HCT116 (cell line): ENCODE results near the gene TAB3. TPM values are rescaled to one million over a fixed set of nuclear protein-coding genes. Genes with fewer than 3 reads are reported as not detected.

Experiments used
- ATAC-seq: fragments of 200-7000 bp; cut with Tn5 transposase; 2 replicates; pipeline ENCODE4 v1.9.1; 2020; ENCODE audit warnings: mild to moderate bottlenecking, moderate library complexity
- BruUV-seq: library from RNA; stranded (reverse); fragments of 400-500 nt; replicated peaks from 2 replicates; lab custom pipeline; 2021; lab: Mats Ljungman, UMichigan
- CTCF ChIA-PET: fragments of 300-600 bp; sonication (Branson Sonifier 250); formaldehyde crosslinking; loops from one replicate; lab custom pipeline; 2021; ENCODE audit warnings: antibody characterized with exemption; lab: Charles Lee
- POLR2A ChIA-PET: fragments of 300-600, 350-600 bp; sonication (Branson Sonifier 250); formaldehyde crosslinking; loops from one replicate; lab custom pipeline; 2021; ENCODE audit warnings: antibody characterized with exemption; lab: Charles Lee
- RAD21 ChIA-PET, 2 experiments: fragments of 300-600 bp; sonication (Branson Sonifier 250); formaldehyde crosslinking; loops; one replicate each; lab custom pipeline; 2023; ENCODE audit warnings: low total read pairs in 2 of 2; ENCODE audit not compliant: uncharacterized antibody in 2 of 2, unreplicated experiment in 2 of 2, low non-redundant PET in 1 of 2; lab: Charles Lee
- DNase-seq: peaks from one replicate; pipeline ENCODE4 v3.0.0-alpha.2; 2010; ENCODE audit warnings: low read depth, low spot score
- H2AFZ ChIP-seq: fragments of 200-600 bp; shearing (Covaris generic), sonication (generic); 2 replicates; pipeline ENCODE4 v1.6.1; 2017; ENCODE audit warnings: low read depth, mixed run types, mixed read lengths, antibody characterized with exemption, low read length; ENCODE audit not compliant: poor library complexity, severe bottlenecking
- H3K27ac ChIP-seq: 2 replicates; pipeline ENCODE4 v1.5.1; 2012; ENCODE audit warnings: low read depth, low read length
- H3K27me3 ChIP-seq: fragments of 200-600 bp; sonication (generic); 2 replicates; pipeline ENCODE4 v1.6.1; 2016; ENCODE audit warnings: mixed run types, low read length, mixed read lengths; ENCODE audit not compliant: insufficient read depth
- H3K36me3 ChIP-seq, 2 experiments: fragments of 200-500 bp in 1 of 2; fragments of 200-600 bp in 1 of 2; sonication (Bioruptor generic) in 1 of 2; sonication (generic) in 1 of 2; 2 replicates each; pipeline versions ENCODE4 v1.5.1 to v1.6.1; 2014 to 2016; ENCODE audit warnings: low read length in 2 of 2, inconsistent platforms in 1 of 2, mixed read lengths in 1 of 2, mixed run types in 1 of 2; ENCODE audit not compliant: insufficient read depth in 2 of 2, control insufficient read depth in 1 of 2
- H3K4me1 ChIP-seq, 2 experiments: fragments of 200-600 bp in 1 of 2; sonication (generic) in 1 of 2; 2 replicates each; pipeline versions ENCODE4 v1.5.1 to v1.6.1; 2012 to 2017; ENCODE audit warnings: low read length in 2 of 2, inconsistent platforms in 1 of 2, mild to moderate bottlenecking in 1 of 2, mixed read lengths in 1 of 2, mixed run types in 1 of 2, moderate library complexity in 1 of 2; ENCODE audit not compliant: insufficient read depth in 2 of 2, control insufficient read depth in 1 of 2
- H3K4me2 ChIP-seq: fragments of 200-600 bp; sonication (generic); 2 replicates; pipeline ENCODE4 v1.6.1; 2017; ENCODE audit warnings: mixed run types, low read length, mixed read lengths
- H3K4me3 ChIP-seq, 2 experiments: fragments of 200-600 bp in 1 of 2; sonication (generic) in 1 of 2; replicated peaks in 1 of 2; 2 replicates each; pipeline ENCODE4 v1.5.1; 2011 to 2016; ENCODE audit warnings: low read length in 2 of 2, control low read depth in 1 of 2, low read depth in 1 of 2, mild to moderate bottlenecking in 1 of 2, mixed read lengths in 1 of 2, mixed run types in 1 of 2
- H3K79me2 ChIP-seq: fragments of 200-600 bp; sonication (generic); 2 replicates; pipeline ENCODE4 v1.6.1; 2017; ENCODE audit warnings: mild to moderate bottlenecking, mixed run types, low read length, moderate library complexity, mixed read lengths; ENCODE audit not compliant: insufficient read depth
- H3K9ac ChIP-seq: fragments of 200-600 bp; sonication (generic); 2 replicates; pipeline ENCODE4 v1.6.1; 2016; ENCODE audit warnings: low read length, mixed read lengths
- H3K9me2 ChIP-seq: fragments of 200-600 bp; sonication (generic), shearing (Covaris generic); 2 replicates; pipeline ENCODE4 v1.6.1; 2017; ENCODE audit warnings: mixed run types, mild to moderate bottlenecking, moderate library complexity; ENCODE audit not compliant: insufficient read depth
- H3K9me3 ChIP-seq, 2 experiments: fragments of 200-500 bp in 1 of 2; fragments of 200-600 bp in 1 of 2; sonication (Bioruptor generic) in 1 of 2; sonication (generic) in 1 of 2; 2 replicates each; pipeline ENCODE4 v1.6.1; 2014 to 2017; ENCODE audit warnings: low read length in 2 of 2, mixed read lengths in 2 of 2, inconsistent platforms in 1 of 2, low read depth in 1 of 2, mild to moderate bottlenecking in 1 of 2, mixed run types in 1 of 2, moderate library complexity in 1 of 2; ENCODE audit not compliant: control insufficient read depth in 1 of 2, insufficient read depth in 1 of 2
- H4K20me1 ChIP-seq: fragments of 200-600 bp; sonication (generic), shearing (Covaris generic); 2 replicates; pipeline ENCODE4 v1.6.1; 2017; ENCODE audit warnings: mixed run types, mild to moderate bottlenecking, moderate library complexity; ENCODE audit not compliant: insufficient read depth
- ATF3 ChIP-seq: IDR thresholded peaks from 2 replicates; pipeline ENCODE4 v1.6.1; 2012
- CBX3 ChIP-seq: IDR thresholded peaks from 2 replicates; pipeline ENCODE4 v1.6.1; 2012; ENCODE audit warnings: low read depth
- CEBPB ChIP-seq: IDR thresholded peaks from 2 replicates; pipeline ENCODE4 v1.6.1; 2012; ENCODE audit warnings: low read depth
- EZH2 ChIP-seq: fragments of 200-600 bp; sonication (generic); IDR thresholded peaks from 2 replicates; pipeline ENCODE4 v1.6.1; 2017; ENCODE audit warnings: antibody characterized with exemption, mixed run types
- EZH2phosphoT487 ChIP-seq: fragments of 200-600 bp; IDR thresholded peaks from 2 replicates; pipeline ENCODE4 v1.6.1; 2018; ENCODE audit warnings: antibody characterized with exemption, borderline replicate concordance
- FOSL1 ChIP-seq: IDR thresholded peaks from 2 replicates; pipeline ENCODE4 v1.6.1; 2012; ENCODE audit warnings: low read depth
- JUND ChIP-seq: IDR thresholded peaks from 2 replicates; pipeline ENCODE4 v1.6.1; 2012
- MAX ChIP-seq: IDR thresholded peaks from 2 replicates; pipeline ENCODE4 v1.6.1; 2012
- POLR2A ChIP-seq: IDR thresholded peaks from 2 replicates; pipeline ENCODE4 v1.7.0; 2011; ENCODE audit warnings: borderline replicate concordance; ENCODE audit not compliant: insufficient read depth, insufficient read length; ENCODE audit errors: extremely low read depth
- REST ChIP-seq: IDR thresholded peaks from 2 replicates; pipeline ENCODE4 v1.6.1; 2012; ENCODE audit warnings: low read depth
- SP1 ChIP-seq: IDR thresholded peaks from 2 replicates; pipeline ENCODE4 v1.6.1; 2012; ENCODE audit warnings: low read depth
- SRF ChIP-seq: IDR thresholded peaks from 2 replicates; pipeline ENCODE4 v1.6.1; 2012; ENCODE audit warnings: low read depth
- ZBTB33 ChIP-seq: IDR thresholded peaks from 2 replicates; pipeline ENCODE4 v1.6.1; 2011; ENCODE audit warnings: mild to moderate bottlenecking, low read length, moderate library complexity; ENCODE audit not compliant: insufficient replicate concordance; ENCODE audit errors: extremely low read depth
- ZNF274 ChIP-seq: fragments of 200-500 bp; sonication (Bioruptor generic); IDR thresholded peaks from 2 replicates; pipeline ENCODE4 v1.6.1; 2014; ENCODE audit warnings: mild to moderate bottlenecking, low read depth, low read length, inconsistent platforms
- intact Hi-C: fragments of 100-400 bp; cut with micrococcal nuclease; formaldehyde crosslinking; loops from 2 replicates; pipeline ENCODE4 v1.10.0; 2022
- total RNA-seq: library from RNA; stranded (reverse); gene quantifications from one replicate; pipeline ENCODE4 v1.2.1, GENCODE V29; 2021; ENCODE audit not compliant: unreplicated experiment

TAB3 gene
- total RNA-seq, 1 experiment from 2014 or later: 11.2 TPM

GRCh38 chrX:30930143-30930542 lies 41.1 kb upstream of the TAB3 start:
- H3K9me2 ChIP-seq: no peaks in the 10 kb centered on the region
- ATAC-seq (no peak), DNase-seq (no peak)
- no peak overlapping the region for H3K4me2 ChIP-seq
- TF ChIP-seq CEBPB: no peak
- no peak for TF ChIP-seq SRF
- TF ChIP-seq EZH2phosphoT487: no peak
- no peak for TF ChIP-seq ATF3
- TF ChIP-seq ZBTB33: no peak
- H4K20me1 ChIP-seq: no peaks in the 10 kb centered on the region
- H3K27me3 ChIP-seq: no peaks in the 10 kb centered on the region
- H3K36me3 ChIP-seq: no peaks in the 10 kb centered on the region
- H3K79me2 ChIP-seq: no peaks in the 10 kb centered on the region
- no peak overlapping the region for H2AFZ ChIP-seq
- CTCF ChIA-PET: no interaction called here
- POLR2A ChIA-PET: no interaction called here
- H3K9me3 ChIP-seq: no peaks in the 10 kb centered on the region
- no peaks in the 10 kb centered on the region for H3K4me1 ChIP-seq
- BruUV-seq: no TSS peak
- RAD21 ChIA-PET: no interaction called here
- no peak overlapping the region for H3K9ac ChIP-seq
- no peak overlapping the region for H3K4me3 ChIP-seq
- H3K27ac ChIP-seq: no peak overlapping the region
- intact Hi-C loops: no loop called here

GRCh38 chrX:30920271-30920670 lies 31.2 kb upstream of the TAB3 start:
- Histone ChIP-seq H3K4me2 (no peak overlapping the region), H3K79me2 (no peaks in the 10 kb centered on the region), H4K20me1 (no peaks in the 10 kb centered on the region), H3K9me2 (no peaks in the 10 kb centered on the region), H3K4me3 (no peak overlapping the region), H3K9ac (no peak overlapping the region), H3K36me3 (no peaks in the 10 kb centered on the region)
- TF ChIP-seq MAX (no peak), EZH2phosphoT487 (no peak), JUND (no peak), POLR2A (no peak), REST (no peak), CBX3 (no peak), ATF3 (no peak), ZNF274 (no peak), SP1 (no peak), EZH2 (no peak), FOSL1 (no peak)
- TF ChIP-seq, all 23 proteins: peak for 0
- BruUV-seq: no TSS peak
- Histone ChIP-seq H3K27ac (no peak overlapping the region), H3K27me3 (no peaks in the 10 kb centered on the region), H2AFZ (no peak overlapping the region), H3K9me3 (no peaks in the 10 kb centered on the region), H3K4me1 (no peaks in the 10 kb centered on the region)
- DNase-seq (no peak), ATAC-seq (no peak)
- CTCF ChIA-PET: no interaction called here
- intact Hi-C loops: no loop called here
- RAD21 ChIA-PET: no interaction called here
- POLR2A ChIA-PET: no interaction called here
